GM12878 (cell line): ENCODE data around the gene XRRA1. TPM values are rescaled to one million over a fixed set of nuclear protein-coding genes. Genes with fewer than 3 reads are reported as not detected.

Experiments
- ATAC-seq: fragments of 200-7000 bp; cut with Tn5 transposase; 3 replicates; pipeline ENCODE4 v1.9.1; 2020; ENCODE audit warnings: mild to moderate bottlenecking, moderate library complexity
- BruUV-seq: library from RNA; stranded (reverse); fragments of 400-500 nt; replicated peaks from 2 replicates; lab custom pipeline; 2021; lab: Mats Ljungman, UMichigan
- CTCF ChIA-PET: fragments of 300-600 bp; sonication (Branson Sonifier 250); formaldehyde crosslinking; extraction: SDS; loops from one replicate; lab custom pipeline; 2021; ENCODE audit warnings: inconsistent platforms; lab: Yijun Ruan, JAX
- POLR2A ChIA-PET: fragments of 350-600 bp; formaldehyde crosslinking; extraction: SDS; loops from one replicate; lab custom pipeline; 2021; ENCODE audit warnings: inconsistent platforms; lab: Charles Lee
- RAD21 ChIA-PET: fragments of 300-600 bp; sonication (Branson Sonifier 250); formaldehyde crosslinking; loops from one replicate; lab custom pipeline; 2023; ENCODE audit warnings: antibody characterized with exemption; ENCODE audit not compliant: unreplicated experiment; lab: Charles Lee
- SMC1A ChIA-PET: fragments of 300-600 bp; sonication (Branson Sonifier 250); formaldehyde crosslinking; loops from one replicate; lab custom pipeline; 2023; ENCODE audit not compliant: unreplicated experiment, uncharacterized antibody; lab: Charles Lee
- DNase-seq: peaks from one replicate; pipeline ENCODE4 v3.0.0-alpha.2; 2011; ENCODE audit warnings: low read depth, low spot score
- FAIRE-seq: peaks from 3 replicates; lab custom pipeline; 2011; peaks lifted over from hg19 to GRCh38; lab: Jason Lieb, UNC
- H2AFZ ChIP-seq: 2 replicates; pipeline ENCODE4 v1.6.0; 2011; ENCODE audit warnings: low read depth, low read length, control low read depth; ENCODE audit not compliant: control insufficient read depth
- H3K27ac ChIP-seq: 2 replicates; pipeline ENCODE4 v1.5.1; 2011; ENCODE audit warnings: control low read depth; ENCODE audit not compliant: control insufficient read depth, insufficient read depth
- H3K27me3 ChIP-seq, 2 experiments: replicated peaks in 1 of 2; 2 replicates each; pipeline versions ENCODE4 v1.6.0 to v1.6.1; 2011; ENCODE audit warnings: low read length in 1 of 2; ENCODE audit not compliant: control insufficient read depth in 2 of 2, insufficient read depth in 2 of 2
- H3K36me3 ChIP-seq, 2 experiments: 2 replicates each; pipeline ENCODE4 v1.5.1; 2011; ENCODE audit warnings: low read length in 1 of 2; ENCODE audit not compliant: control insufficient read depth in 2 of 2, insufficient read depth in 2 of 2
- H3K4me1 ChIP-seq: 2 replicates; pipeline ENCODE4 v1.6.1; 2011; ENCODE audit warnings: mild to moderate bottlenecking, low read length, moderate library complexity, mixed read lengths; ENCODE audit not compliant: control insufficient read depth, insufficient read depth
- H3K4me2 ChIP-seq: 2 replicates; pipeline ENCODE4 v1.6.0; 2011; ENCODE audit warnings: control low read depth; ENCODE audit not compliant: control insufficient read depth, insufficient read depth
- H3K4me3 ChIP-seq: fragments of 200-600 bp; sonication (generic); 2 replicates; pipeline ENCODE4 v1.5.1; 2016
- H3K79me2 ChIP-seq: 2 replicates; pipeline ENCODE4 v1.6.0; 2011; ENCODE audit warnings: low read length; ENCODE audit not compliant: control insufficient read depth, insufficient read depth
- H3K9ac ChIP-seq: 2 replicates; pipeline ENCODE4 v1.8.0; 2011; ENCODE audit warnings: low read length, control low read depth, mixed read lengths; ENCODE audit not compliant: control insufficient read depth, insufficient read depth
- H3K9me3 ChIP-seq: replicated peaks from 3 replicates; pipeline ENCODE4 v1.5.1; 2011; ENCODE audit warnings: mild to moderate bottlenecking, low read length; ENCODE audit not compliant: control insufficient read depth, insufficient read depth
- H4K20me1 ChIP-seq: 2 replicates; pipeline ENCODE4 v1.6.0; 2011; ENCODE audit not compliant: control insufficient read depth, insufficient read depth
- BACH1 ChIP-seq: fragments of 450-650 bp; IDR thresholded peaks from 2 replicates; pipeline ENCODE4 v1.6.1; 2017; ENCODE audit warnings: mild to moderate bottlenecking, borderline replicate concordance
- EZH2 ChIP-seq: IDR thresholded peaks from 2 replicates; pipeline ENCODE4 v1.6.1; 2012; ENCODE audit warnings: low read depth, mild to moderate bottlenecking, control low read depth, inconsistent platforms, low read length, borderline replicate concordance; ENCODE audit not compliant: control insufficient read depth
- HDAC6 ChIP-seq: fragments of 200-600 bp; sonication (generic); IDR thresholded peaks from one replicate; pipeline ENCODE4 v1.8.0; 2017; ENCODE audit warnings: antibody characterized with exemption; ENCODE audit not compliant: unreplicated experiment
- IKZF1 ChIP-seq: fragments of 450-650 bp; conservative IDR thresholded peaks from 2 replicates; pipeline ENCODE4 v1.6.1; 2017; ENCODE audit warnings: antibody characterized with exemption, mild to moderate bottlenecking
- NR2C2 ChIP-seq: IDR thresholded peaks from 2 replicates; pipeline ENCODE4 v1.6.1; 2011; ENCODE audit warnings: borderline replicate concordance, low read depth; ENCODE audit not compliant: control insufficient read depth, insufficient read length
- RELA ChIP-seq: fragments of 450-650 bp; IDR thresholded peaks from 2 replicates; pipeline ENCODE4 v1.8.0; 2014; ENCODE audit warnings: borderline replicate concordance; ENCODE audit not compliant: partially characterized antibody
- SIX5 ChIP-seq: IDR thresholded peaks from 2 replicates; pipeline ENCODE4 v1.6.1; 2011; ENCODE audit warnings: mild to moderate bottlenecking, low read depth, low read length, moderate library complexity; ENCODE audit not compliant: severe bottlenecking
- ZNF384 ChIP-seq: IDR thresholded peaks from 2 replicates; pipeline ENCODE4 v1.6.1; 2012; ENCODE audit warnings: low read depth, mild to moderate bottlenecking, low read length, improper control_type of control experiment, borderline replicate concordance
- WGBS: methylation state at CpG from one replicate; pipeline ENCODE4 v1.1.6; 2016; ENCODE audit warnings: low lambda C conversion rate; ENCODE audit not compliant: insufficient replicate concordance, insufficient coverage; ENCODE audit errors: missing lambda C conversion rate; 5-methylcytosine and 5-hydroxymethylcytosine counted together
- in situ Hi-C: fragments of 300-500 bp; cut with MboI; formaldehyde crosslinking; loops from 9 replicates; pipeline ENCODE4 v1.14.3; 2018; ENCODE audit warnings: mixed read lengths
- intact Hi-C: fragments of 100-400 bp; cut with micrococcal nuclease; formaldehyde crosslinking; loops from one replicate; pipeline ENCODE4 v1.14.2; 2022; ENCODE audit not compliant: unreplicated experiment
- polyA plus RNA-seq, 11 experiments: library from polyadenylated mRNA; depleted of rRNA in 4 of 11; unstranded in 6 of 11; stranded (reverse) in 5 of 11; fragments of >200 nt; fragmentation: Nextera tagmentation in 4 of 11; fragmentation: Illumina TruSeq in 1 of 11; extraction: Ambion mirVana in 4 of 11; extraction: Trizol in 1 of 11; gene quantifications; 1 replicate in 1 of 11; 2 replicates in 10 of 11; pipeline versions ENCODE4 v1.2.1 to v1.2.3, GENCODE V29; 2011 to 2016; ENCODE audit warnings: inconsistent platforms in 2 of 11, missing spikeins in 2 of 11, low read depth in 1 of 11
- total RNA-seq, 4 experiments: library from RNA; depleted of rRNA in 3 of 4; stranded (reverse); fragments of >200 nt in 3 of 4; fragmentation: Illumina TruSeq in 1 of 4; extraction: Trizol in 1 of 4; gene quantifications; 2 replicates each; pipeline versions ENCODE4 v1.2.1 to v1.2.3, GENCODE V29; 2013 to 2021
- TF ChIP-seq, protein P1 (sequence below): fragments of 450-650 bp; formaldehyde crosslinking; IDR thresholded peaks from 2 replicates; pipeline ENCODE4 v1.4.0; 2022; ENCODE audit warnings: mild to moderate bottlenecking, moderate library complexity

XRRA1 gene
- total and polyA plus RNA-seq, 10 of the 15 experiments (the other 5 are each of a cell fraction or from before 2014, with no cell fraction given) = 2.5 to 8.8 (median 4.6) TPM

DNA sequence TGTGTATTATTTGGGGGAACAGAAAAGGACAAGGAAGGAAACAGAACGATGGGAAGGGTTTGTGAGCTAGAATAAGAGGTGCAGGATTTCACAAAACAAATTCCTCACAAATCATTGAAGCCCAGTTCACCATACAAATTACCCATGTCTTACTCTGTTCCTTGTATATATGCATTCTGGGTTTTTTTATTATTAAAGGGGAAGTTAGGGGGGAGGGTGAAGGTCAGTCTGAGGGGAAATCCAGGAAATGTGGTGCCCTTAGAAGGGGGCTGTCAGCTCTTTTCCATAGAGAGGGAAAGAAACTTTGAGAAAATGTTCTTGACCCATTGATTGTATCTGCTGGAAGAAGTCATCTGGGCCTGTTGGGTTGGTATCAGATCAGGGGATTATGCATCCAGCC, 109.4 kb downstream of the XRRA1 start:
- ChIA-PET RAD21 (no interaction called here), POLR2A (no interaction called here), SMC1A (interaction anchor here (1.4 to 1.7 kb wide), 2 partner anchors 11 to 137 kb away, joined by 4 read pairs; no protein-coding TSS in a partner anchor), CTCF (interaction anchor here (1.2 to 1.7 kb wide), 4 partner anchors 10 to 431 kb away, joined by 3 to 4 read pairs (median 4); no protein-coding TSS in a partner anchor)
- intact Hi-C loops (no loop called here), in situ Hi-C loops (no loop called here)
- no TSS peak for BruUV-seq
- H3K4me3 ChIP-seq = no peak overlapping the region
- no peak overlapping the region for H3K4me2 ChIP-seq
- H3K27ac ChIP-seq = no peak overlapping the region
- no peaks in the 10 kb centered on the region for H3K4me1 ChIP-seq
- TF ChIP-seq BACH1 (no peak), HDAC6 (no peak), EZH2 (no peak), ZNF384 (no peak), IKZF1 (no peak), NR2C2 (no peak), RELA (no peak), SIX5 (no peak)
- TF ChIP-seq, protein P1, sequence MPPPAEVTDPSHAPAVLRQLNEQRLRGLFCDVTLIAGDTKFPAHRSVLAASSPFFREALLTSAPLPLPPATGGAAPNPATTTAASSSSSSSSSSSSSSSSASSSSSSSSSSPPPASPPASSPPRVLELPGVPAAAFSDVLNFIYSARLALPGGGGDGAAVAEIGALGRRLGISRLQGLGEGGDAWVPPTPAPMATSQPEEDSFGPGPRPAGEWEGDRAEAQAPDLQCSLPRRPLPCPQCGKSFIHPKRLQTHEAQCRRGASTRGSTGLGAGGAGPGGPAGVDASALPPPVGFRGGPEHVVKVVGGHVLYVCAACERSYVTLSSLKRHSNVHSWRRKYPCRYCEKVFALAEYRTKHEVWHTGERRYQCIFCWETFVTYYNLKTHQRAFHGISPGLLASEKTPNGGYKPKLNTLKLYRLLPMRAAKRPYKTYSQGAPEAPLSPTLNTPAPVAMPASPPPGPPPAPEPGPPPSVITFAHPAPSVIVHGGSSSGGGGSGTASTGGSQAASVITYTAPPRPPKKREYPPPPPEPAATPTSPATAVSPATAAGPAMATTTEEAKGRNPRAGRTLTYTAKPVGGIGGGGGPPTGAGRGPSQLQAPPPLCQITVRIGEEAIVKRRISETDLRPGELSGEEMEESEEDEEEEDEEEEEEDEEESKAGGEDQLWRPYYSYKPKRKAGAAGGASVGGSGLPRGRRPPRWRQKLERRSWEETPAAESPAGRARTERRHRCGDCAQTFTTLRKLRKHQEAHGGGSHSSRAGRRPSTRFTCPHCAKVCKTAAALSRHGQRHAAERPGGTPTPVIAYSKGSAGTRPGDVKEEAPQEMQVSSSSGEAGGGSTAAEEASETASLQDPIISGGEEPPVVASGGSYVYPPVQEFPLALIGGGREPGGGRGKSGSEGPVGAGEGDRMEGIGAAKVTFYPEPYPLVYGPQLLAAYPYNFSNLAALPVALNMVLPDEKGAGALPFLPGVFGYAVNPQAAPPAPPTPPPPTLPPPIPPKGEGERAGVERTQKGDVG (CRISPR knock-in tag) = no peak
- peaks cover 15 to 29% of the 10 kb centered on the region in 2 experiments; a peak in 3 of 4 replicates for H3K36me3 ChIP-seq
- DNase-seq (no peak), ATAC-seq (no peak), FAIRE-seq (no peak)
- no peaks in the 10 kb centered on the region for H3K79me2 ChIP-seq
- H2AFZ ChIP-seq = no peak overlapping the region
- H4K20me1 ChIP-seq = no peaks in the 10 kb centered on the region
- H3K9me3 ChIP-seq = no peaks in the 10 kb centered on the region
- 50% methylated on average over 1 of the region's 1 CpG for WGBS
- no peak overlapping the region for H3K9ac ChIP-seq
- H3K27me3 ChIP-seq = no peaks in the 10 kb centered on the region
